HG03039 (cell line): ENCODE results near the gene MFSD1.
A peak's percentile ranks its signal among the peaks of the same experiment; 100 is the strongest.

Experiments
- ATAC-seq: cut with Tn5 transposase; IDR thresholded peaks from one replicate; pipeline ENCODE4 v1.9.1; 2021; ENCODE audit warnings: mild to moderate bottlenecking, moderate library complexity; ENCODE audit not compliant: unreplicated experiment

Gene MFSD1, protein sequence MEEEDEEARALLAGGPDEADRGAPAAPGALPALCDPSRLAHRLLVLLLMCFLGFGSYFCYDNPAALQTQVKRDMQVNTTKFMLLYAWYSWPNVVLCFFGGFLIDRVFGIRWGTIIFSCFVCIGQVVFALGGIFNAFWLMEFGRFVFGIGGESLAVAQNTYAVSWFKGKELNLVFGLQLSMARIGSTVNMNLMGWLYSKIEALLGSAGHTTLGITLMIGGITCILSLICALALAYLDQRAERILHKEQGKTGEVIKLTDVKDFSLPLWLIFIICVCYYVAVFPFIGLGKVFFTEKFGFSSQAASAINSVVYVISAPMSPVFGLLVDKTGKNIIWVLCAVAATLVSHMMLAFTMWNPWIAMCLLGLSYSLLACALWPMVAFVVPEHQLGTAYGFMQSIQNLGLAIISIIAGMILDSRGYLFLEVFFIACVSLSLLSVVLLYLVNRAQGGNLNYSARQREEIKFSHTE

DNA sequence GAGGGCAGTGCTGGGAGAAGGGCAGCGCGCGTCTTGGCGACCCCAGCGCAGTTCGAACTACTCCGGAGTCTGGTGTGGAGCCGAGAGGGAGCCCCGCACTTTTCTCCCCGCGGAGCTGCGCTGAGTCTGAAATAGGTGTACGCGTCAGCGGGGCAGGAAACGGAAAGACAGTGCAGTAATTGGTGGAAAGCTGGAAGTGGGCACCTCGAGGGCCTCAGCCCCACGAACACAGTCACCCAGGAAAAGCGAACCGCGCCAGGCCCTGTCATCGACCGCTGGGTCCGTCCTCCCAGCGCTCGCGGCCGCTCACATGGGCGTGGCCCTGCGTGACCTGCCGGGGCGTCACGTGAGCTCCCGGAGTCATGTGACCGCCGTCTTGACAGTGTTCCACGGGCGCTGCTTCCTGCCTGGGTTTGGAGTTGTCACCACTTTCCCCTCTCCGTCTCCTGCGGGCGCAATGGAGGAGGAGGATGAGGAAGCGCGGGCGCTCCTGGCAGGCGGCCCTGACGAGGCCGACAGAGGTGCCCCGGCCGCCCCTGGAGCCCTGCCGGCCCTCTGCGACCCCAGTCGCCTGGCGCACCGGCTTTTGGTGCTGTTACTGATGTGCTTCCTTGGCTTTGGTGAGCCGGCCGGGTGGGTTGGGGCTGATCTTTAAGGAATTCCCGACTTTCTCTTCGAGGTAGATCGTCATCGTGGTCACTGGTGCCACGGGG lies at the start of gene MFSD1:
TSS of gene MFSD1 (plus strand) at position 359 of the 713 bp plus-strand sequence. CDS start at position 458, 99 bp downstream.
- ATAC-seq, result peak; percentile 99

DNA sequence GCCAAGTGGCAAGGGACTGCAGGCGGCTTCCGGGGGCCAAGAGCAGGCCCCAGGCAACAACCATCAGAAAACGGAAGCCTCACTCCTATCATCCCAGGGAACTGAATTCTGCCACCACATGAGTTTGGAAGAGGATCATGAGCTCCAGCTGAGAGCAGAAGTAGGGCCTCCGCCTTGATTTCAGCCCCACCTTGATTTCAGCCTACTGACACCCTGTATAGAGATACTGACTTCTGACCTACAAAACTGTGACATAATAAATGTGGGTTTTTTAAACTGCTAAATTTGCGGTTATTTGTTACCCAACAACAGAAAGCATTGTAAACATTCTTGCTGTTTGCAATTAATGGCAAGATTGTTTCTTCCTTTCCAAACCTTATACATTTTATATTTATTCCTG lies 48.0 kb upstream of the MFSD1 start:
- no peak for ATAC-seq

DNA sequence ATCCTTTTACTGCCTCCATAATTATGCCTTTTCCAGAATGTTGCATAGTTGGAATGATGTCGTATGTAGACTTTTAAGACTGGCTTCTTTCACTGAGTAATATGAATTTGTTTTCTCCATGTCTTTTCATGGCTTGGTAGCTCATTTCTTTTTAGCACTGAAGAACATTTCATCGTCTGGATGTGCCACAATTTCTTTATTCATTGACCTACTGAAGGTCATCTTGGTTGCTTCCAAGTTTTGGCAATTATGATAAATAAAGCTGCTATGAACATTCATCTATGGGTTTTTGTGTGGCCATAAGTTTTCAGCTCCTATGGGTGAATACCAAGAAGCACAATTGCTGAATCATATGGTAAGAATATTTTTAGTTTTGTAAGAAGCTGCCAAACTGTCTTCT lies 46.4 kb upstream of the MFSD1 start:
- no peak for ATAC-seq

DNA sequence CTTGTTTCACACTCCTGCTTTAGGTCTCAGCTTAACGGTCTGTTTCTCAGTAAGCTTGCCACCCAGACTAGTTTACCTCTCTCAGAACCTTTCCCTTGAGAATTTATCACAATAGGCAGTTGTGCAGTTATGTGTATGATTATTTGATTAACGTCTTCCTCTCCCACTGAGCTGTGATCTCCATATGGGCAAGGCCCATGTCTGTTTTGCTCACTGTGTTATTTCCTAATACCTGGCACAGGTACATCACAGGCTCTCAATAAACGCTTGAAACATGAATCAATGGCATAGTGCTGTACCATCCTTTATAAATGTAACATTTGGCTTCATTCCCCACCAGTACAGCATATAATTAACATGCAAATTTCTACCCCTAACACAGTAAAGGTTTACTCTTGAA lies 40.5 kb upstream of the MFSD1 start:
- ATAC-seq, result no peak

DNA sequence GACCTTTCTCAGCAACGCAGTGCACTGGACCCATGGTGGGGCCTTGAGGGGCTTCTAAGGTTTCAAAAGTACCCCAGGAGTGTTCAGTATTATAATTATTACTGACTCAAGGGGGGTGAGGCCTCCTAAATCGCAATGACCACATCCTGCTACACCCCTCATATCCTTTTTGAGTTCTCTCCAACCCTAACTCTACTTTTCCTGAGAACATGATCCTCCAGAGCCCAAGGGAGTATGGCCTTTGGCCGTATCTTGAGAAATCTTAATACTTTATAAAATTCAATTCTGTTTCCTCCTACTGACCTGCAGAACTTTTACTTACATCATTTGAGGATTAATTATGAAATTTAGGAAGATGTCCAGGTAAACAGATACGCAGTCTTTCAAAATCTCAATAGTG lies 39.2 kb upstream of the MFSD1 start:
- ATAC-seq, result no peak

DNA sequence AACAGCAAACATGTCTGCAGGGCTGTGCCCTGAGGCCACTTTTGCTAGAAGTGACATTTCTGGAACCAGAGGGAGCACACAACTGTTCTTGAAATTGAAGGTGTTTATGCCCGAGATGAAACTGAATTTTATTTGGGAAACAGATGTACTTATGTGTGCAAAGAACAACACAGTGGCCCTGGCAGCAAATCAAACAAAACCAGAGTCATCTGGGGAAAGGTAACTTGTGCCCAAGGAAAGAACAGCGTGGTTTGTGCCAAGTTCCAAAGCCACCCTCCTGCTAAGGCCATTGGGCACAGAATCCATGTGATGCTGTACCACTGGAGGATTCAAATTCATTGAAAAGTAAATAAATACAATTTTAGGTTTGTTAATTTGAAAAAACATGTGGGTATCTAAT lies 38.4 kb upstream of the MFSD1 start:
- ATAC-seq, result no peak

DNA sequence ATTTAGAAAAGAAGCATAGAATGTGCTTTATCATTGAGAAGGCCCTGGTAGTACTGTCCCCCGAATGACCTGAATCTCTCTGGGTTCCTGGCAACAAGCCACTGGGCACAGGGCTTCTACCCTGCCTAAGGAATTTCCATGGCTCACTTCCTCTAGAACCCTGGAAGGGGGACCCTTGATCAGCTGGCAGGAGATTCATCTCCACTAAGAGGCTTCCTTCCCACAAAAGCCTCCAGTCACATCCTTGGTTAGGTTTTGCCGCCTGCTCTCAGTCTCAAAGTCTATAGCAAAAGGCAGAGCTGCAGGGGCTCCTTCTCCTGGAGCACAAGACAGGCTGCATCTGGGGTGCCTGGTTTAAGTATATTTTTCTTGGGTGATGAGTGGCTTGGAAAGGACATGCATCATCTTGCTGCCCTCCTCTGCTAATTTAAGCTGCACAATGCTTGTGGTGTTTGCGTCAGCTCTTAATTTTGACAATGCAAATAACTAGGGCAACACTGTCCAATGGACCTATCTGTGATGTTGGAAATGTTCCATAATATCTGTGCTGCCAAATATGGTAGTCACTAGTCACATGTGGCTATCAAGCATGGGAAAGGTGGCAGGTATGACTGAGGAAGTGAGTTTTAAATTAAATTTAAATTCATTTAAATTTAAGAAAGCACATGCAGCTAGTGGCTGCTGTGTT lies 36.2 kb upstream of the MFSD1 start:
- ATAC-seq, result no peak

DNA sequence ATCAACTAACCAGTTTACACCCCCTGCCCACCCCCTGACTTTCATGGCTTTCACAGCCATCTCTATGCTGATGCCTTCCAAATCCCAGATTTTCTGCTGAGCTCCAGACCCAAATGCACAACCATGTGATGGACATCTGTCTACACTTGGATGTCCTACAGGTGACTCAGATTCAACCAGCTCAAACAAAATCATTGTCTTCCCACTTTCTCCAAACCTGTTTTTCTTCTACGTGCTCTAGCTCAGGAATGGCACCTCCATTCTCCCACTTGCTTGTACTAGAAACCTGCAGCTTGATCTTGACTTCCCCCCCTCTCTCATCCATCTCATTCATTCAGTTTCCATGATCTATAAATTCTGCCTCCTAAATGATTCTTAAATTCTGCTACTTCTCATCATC lies 35.5 kb upstream of the MFSD1 start:
- ATAC-seq, result no peak

DNA sequence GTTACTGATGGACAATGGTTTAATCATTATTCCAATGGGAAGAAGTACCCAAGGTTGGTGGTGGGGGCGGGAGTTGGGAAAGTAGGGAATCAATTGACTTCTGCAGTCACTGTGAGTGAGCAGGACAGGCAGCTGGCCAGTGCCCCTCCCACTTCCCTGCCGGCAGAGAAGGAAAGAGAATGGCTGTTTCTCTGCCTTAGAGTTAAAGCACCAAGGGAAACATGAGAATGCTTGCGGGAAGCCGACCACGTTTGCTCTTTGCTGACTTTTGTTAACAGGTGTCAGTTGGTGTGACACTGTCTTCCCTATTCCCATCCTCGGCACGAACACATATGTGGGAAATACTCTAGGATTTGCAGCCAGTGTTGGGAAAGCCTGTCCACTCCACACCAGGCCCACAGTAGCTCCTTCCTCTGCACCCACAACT lies 33.5 kb upstream of the MFSD1 start:
- ATAC-seq, result no peak

DNA sequence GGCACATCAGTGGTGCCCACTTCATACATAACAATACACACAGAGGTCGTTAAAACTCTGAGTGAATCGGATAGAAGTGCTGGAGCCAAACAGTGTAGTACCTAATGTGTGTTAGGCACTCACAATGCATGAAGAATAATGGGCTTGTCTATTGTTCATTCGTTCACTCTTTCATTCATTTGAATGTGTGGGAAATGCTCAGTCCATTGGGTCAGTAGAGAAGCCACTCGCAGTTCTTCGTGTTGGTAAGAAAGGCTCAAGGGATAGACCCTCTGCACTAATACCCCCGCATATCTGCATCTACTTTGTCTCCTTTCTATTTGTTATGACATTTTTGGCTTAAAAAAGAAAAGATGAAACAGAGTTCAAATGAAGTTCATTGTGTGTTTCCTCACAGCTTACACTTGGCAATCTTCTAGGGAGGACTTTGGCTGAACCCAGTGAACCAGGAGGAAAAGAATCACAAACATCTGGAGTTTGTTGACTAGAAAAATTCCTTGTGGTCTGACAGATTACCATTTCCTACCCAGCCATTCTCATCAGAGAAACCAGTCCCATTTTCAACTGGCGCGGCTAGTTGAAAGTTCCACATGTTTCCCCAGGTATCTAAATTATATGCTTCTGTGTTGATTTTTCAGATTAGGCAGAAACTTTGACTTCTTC lies 32.8 kb upstream of the MFSD1 start:
- no peak for ATAC-seq

DNA sequence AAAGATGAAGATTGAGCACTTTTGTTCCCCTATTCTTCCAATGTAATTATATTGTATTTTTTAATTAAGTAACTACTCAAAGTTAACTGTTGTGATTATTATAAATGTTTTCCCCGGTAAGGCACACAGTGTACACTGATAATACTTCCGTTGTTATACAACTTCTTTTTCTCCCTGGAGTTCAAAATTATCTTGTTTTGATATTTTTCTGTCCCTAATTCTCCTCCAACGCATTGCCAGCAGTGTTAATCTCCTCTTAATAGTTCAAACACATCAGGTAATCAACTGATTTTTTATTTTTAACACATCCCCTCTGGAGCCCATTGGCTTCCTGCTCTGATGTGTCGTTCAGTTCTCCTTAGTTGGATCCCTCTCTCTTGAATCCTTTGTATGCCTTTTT lies 32.3 kb upstream of the MFSD1 start:
- no peak for ATAC-seq

DNA sequence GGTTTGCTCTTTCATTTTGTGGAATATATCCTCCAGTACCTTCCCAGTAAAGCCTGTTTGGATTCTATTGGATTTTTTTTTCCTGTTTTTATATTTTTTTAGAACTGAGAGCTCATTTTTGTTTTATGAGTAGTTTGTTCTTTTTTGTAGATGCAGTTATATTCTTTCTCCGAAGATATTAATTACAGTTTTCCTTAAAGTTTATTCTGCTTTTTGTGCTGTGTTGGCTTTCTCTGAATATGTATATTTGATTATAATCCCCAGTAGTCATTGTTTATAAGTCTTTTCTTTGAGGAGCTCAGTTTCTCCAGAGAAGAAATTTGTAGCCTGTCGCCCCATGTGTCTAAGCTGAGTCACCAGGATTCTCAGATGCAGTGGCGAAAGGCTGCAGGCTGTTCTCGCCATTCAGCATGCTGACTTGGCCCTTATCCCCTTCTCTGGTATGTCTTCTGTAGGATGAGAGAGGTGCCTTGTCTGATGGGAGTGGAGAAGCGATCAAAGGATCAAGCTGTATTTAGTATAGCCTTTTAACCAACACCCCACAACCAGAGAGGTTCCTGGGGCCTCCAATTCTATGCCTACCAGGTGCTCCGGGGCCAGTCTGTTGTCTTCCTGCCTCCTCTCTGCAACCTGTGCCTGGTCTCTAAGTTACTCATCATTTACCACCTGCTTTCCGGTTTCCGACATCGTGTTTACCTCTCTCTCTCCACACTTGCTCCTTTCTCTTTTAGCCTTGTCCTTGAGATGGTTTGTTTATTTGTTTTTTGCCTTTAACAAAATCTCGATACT lies 31.7 kb upstream of the MFSD1 start:
- ATAC-seq, result no peak

DNA sequence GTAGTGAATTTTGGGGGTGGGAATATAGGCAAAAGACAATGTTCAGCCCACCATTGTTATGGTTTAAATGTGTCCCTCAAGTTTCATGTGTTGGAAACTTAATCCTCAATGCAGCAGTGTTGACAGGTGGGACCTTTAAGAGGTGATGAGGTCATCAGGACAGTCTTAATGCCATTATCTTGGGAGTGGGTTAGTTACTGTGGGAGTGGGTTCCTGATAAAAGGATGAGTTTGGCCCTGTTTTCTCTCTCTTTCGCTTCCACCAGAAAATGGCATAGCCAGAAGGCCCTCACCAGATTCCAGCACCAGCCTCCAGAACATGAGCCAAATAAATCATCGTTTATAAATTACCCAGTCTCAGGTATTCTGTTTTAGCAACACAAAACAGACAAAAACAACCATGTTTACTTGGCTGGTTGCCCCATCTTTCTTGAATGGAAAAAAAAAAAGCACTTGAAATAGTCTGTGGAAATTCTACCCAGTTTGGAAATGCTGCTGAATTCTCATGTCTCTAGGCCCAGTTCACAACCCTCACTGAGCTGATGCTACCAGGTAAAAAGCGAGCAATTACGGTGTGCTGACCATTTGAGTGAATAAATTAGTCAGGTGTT lies 31.0 kb upstream of the MFSD1 start:
- no peak for ATAC-seq

DNA sequence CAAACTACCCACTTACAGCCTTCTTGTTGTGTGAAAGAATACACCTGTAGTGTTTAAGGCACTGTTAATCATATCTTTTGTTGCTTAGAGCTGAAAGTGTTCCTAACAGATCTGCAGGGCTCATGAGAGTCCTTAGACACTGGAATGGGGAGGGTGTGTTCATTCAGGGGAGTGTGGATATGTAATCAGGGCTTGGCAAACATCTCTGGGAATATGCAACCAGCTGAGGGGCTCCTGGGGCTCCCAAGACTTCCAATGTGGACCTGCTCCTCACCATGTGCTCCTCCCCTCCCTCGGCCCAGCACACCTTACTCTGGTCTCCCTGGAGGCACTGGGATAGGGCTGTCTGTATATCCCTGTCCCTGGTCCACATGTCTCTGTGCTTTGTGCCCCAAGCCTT lies 30.3 kb upstream of the MFSD1 start:
- ATAC-seq, result no peak

DNA sequence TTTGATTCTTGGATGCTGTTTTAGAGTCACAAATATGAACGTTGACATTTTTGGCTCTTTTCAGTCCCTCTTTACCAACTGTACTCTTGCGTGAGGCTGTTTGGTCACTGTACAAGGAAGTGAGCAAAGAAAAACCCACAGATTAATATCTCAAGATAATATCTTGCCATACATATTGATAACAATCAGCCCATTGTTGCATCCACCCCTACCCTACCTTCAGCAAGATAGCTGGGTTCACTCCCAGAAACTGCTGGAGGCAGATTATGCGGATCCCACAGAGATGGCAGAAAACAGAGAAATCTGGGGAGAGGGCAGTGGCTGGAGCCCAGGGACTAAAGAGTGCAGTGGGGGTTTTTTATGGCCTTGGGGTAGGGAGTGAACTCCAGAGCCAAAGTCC lies 29.9 kb upstream of the MFSD1 start:
- ATAC-seq, result no peak

DNA sequence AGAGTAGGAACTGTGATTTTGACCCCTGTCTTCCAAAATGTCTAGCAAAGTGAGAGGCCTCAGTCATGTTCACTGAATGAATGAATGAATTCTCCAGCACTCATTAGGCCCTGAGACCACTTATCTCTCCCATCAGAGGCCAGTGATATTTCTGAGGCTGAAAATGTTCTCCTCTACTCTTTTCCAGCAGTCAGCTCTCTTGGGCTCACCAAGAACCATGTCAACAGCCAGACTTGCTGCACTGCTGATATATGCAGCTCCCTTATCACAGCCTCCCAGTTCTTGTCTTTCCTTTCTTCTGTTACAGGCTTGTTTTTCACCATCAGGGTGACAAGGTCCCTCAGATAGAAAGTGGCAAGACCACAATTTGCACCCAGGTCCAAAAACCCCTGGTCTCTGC lies 28.7 kb upstream of the MFSD1 start:
- no peak for ATAC-seq

DNA sequence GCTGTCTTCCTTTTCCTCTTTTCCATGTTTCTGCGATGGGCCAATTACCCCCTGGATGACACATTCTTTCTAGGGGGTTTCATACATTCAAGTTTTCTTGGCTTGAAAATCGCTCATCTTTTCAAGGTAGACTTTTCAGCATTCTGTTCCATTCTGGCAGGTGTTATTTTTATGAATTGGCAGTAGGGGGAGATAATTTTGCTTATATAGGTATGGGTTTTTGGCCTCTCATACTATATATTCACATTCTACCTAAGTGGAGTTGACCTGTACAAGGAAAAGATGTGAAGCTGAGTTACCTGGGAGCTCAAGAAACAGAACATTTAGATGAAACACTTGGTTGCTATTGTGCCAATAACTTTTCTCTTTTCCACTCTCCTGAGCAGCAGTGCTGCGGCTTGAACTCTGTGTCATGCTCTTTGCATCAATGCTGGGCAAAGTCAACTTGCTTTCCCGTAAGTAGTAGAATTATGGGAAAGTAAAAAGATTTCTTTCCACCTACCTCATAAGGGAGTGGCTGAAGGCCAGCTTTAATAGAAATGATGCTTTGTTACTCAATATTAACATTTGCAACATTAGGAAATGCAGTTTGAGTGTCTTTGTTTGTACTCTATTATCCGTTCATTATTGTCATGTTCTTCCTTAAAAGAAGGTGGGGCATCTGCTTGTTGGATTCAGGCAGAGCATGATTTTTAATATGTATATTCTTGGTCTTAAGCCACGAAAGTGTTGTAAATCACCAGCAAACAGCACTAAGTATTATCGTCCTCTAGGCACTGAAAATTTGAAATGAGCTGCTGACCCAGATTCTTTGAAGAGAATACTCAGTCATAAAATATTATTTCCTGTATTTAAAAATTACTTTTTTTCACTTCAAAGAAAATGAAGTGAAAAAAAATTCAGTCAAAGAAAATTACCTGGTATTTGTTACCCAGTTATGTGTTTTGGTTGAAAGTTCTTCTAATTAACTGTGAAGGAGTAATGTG lies 27.7 kb upstream of the MFSD1 start:
- no peak for ATAC-seq

DNA sequence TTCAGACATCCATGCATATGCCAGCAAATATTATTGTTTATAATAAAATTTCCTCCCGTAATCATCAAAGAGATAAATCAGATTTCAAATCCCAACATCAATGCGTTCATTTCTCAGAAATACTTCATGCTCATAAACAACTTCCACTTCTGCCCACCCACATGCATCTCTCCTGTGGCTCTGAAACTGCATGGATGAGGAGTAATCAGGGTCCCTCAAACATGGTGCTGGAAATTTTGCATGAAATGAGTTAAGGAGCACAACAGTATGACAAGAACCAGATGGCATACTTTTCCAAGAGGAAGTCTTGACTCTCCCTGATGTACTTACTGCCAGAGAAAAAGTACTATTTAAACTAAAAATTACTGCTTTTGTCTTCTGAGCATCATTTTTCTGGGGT lies 26.9 kb upstream of the MFSD1 start:
- ATAC-seq, result no peak
